Activated gamma-delta T cell treated with anti-CD3 and anti-CD28 coated beads, Interleukin-2, amount 50 U/mL, for 16 hours (primary cell): ENCODE results near the gene CORO1C.
"Not testable (repeated sequence)": the region's sequence is repeated elsewhere in the genome, so short reads cannot be mapped to it uniquely, and the experiment has no call there.

Source experiments
- DNase-seq: peaks from one replicate; pipeline ENCODE4 v3.0.0-alpha.2; 2020; ENCODE audit warnings: low read depth

The CORO1C gene

DNA sequence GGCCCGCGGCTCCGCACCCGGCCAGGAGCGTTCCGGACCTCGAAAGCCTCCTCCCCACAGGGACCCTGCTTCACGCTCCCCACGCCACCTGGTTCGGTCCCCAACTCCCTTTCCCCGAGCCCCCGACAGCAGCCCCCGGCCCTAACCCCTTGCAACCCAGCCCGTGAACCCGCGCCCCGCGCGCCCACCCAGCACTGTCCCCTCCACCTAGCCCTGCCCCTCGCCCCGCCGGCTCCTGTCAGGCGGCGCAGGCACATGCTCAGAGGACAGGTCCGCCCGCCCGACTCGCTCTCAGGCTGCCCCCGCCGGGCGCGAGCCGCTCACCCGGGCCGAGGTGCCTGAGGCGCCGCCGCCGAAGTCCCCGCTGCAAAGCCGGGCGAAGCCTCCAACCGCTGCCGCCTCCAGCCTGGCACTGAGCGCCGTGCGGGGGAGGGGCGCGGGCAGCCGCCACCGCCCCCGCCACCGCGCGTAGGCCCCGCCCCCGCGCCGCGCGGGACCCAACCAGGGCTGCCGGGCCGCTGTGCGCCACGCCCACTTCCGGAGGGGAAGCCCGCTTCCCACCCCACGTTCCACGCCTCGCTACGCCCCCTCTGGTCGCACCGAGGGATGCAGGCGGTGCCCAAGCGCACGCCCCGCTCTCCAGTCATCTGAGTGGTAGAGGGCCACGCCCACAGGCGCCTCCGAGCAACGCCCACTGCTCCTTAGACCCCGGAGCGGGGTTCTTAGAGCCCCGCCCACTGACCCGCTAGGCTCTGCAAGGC, at the start of gene CORO1C:
Gene CORO1C (minus strand): TSS at position 414 of the 761 bp plus-strand sequence. CDS start 30,200 bp downstream, outside the sequence.
- peak; percentile 81 for DNase-seq

DNA sequence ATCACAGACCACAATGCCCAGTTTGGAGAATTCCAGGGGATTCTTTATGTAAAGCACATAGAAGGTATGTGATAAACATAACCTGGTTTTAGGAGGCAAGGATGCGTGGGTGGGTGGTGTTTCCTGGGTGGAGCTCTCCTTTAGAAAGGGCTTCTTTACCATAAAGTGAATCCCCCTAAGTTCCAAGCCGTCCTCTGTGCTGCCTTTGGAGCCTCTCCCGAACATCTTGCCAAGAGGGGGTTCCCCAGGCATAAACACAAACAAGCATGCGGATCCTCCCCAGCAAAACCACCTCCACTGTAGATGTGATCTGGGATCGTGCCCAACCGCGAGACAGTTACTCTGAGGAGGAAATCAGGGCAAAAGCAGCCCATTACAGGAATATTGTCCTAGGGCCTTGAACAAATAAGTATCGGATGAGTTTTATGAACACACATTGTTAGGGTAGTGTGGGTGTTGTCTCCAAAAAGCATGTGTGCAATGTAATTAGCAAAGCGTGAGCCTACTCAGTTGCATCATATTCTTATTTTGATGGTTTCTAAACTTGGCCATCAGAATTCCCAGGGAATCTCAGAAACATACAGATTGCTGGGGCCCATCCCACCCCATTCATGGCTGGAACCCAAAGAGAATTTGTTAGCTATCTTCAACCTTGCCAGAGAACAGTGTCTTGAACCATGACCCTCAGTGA, 48.8 kb upstream of the CORO1C start:
- DNase-seq = no peak

DNA sequence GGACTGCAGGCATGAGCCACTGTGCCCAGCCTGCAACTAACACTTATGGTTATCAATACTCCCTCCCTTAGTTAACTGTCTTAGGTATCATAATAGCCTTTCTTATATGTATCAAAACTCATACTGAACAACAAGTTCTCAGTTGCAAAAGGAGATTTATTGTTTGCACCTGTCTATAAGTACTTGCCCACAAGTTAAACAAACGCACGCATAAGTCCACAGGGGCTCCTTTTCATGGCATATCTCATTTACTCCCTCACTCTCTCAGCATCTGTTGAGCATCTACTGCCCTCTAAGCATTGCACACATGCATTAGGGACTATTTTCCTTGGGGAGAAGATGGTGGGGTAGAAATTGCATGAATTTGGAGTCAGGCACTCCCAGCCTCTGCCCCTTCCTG, 46.7 kb upstream of the CORO1C start:
- no peak for DNase-seq

DNA sequence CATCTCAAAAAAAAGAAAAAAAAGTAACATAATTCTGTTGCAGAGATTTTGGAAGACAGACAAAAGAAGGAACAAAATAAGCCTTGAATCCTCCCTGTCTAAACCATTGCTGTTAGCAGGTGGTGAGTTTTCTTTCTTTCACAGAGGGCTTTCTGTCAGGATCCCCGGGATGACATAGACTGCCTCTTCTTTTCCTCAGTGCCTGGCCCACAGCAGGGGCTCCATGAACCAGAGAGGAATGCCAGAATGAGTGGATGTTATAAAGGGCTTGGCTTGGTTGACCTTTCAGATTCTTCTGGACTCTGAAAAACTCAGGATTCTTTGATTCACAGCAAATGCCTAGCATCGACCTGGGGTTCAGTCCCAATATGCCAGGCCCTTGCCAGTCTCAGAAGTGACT, 45.8 kb upstream of the CORO1C start:
- DNase-seq = no peak

DNA sequence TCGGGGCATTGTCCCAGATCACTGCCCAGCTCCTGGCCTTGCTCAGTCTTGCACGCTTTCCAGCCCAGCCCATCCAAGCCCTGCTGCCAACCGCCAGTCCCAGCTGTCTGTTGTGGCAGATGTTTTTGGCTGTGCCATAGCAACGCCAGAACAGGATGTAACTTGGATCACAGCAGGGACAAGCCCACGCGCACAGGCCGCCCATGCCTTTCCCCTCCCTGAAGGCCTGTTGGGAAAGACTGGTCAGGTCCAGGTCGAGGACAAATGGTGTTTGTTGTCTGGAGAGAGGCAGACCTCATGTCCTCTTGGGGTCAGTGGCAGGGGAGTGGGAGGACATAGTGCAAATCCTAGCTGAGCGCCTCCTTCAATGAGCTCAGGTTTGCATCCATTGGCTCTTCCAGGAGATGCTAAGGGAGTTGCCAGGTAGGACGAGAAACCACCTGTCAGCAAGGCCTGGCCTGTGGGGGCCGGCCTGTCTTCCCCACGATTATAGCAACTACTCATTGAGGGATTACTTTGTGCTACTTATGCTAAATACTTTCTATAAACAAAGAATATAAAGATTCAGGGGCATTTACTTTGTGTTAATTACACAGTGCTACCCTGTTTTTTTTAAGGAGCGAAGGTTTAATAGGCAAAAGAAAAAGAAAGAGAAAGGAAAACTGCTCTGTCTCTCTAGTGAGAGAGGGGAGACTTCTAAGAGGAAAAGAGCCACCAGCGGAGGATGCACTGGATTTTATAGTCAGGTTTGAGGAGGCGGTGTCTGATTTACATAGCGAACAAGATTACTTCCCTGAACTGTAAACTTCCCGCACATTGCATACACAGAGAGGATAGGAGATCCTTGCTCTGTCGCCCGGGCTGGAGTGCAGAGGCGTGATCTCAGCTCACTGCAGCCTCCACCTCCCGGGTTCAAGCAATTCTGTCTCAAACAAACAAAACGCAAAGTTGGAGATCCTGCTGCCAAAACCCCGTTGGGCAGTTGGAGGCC, 42.8 kb upstream of the CORO1C start:
- no peak for DNase-seq

DNA sequence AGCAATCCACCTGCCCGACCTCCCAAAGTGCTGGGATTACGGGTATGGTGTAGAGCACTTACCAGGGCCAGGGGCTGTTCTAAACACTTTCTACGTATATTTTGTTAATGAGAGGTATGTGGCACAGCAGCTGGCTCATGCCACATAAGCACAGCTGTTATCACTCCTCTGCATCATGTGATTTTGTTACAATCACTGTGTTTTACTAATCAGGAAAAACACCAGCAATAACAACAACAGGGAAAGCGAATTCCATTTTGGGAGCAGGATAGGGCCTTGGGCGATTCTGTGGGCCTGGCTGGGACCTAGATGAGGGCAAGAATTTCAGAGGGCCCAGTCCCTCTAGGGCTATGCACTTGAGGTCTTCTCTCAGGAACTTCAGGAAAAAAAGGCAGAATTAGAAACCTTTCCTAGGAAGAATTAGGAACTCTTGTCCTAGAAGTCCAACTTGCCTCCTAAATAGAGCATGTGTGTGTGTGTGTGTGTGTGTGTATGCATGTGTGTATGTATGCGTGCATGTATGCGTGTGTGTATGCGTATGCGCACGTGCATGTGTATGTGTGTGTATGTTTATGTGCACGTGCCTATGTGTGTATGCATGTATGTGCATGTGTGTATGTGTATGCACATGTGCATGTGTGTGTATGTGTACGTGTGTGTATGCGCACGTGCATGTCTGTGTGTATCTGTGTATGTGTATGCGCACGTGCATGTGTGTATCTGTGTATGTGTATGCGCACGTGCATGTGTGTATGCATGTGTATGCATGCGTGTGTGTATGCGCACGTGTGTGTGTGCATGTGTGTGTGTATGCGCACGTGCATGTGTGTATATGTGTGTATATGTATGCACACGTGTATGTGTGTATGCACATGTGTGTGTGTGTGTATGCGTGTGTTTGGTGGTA, 41.8 kb upstream of the CORO1C start:
- DNase-seq = no peak

DNA sequence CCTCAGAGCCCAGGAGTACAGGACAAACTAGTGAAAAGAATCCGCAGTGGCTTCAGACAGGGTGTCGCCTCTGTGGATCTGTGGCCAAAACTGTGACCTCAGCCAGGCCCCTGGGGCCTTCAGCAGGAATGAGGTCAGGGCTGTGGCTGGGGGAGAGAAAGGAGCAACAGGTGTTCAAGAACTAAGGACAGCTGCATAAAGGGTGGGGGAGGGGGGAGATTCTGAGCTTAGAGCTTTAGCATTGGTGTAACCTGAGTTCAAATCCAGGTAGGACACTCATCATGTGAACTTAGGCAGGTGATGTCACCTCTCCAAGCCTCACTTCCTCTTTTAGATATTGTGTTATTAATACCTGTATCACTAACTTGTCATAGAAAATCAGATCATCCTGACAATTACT, 40.9 kb upstream of the CORO1C start:
- no peak for DNase-seq

DNA sequence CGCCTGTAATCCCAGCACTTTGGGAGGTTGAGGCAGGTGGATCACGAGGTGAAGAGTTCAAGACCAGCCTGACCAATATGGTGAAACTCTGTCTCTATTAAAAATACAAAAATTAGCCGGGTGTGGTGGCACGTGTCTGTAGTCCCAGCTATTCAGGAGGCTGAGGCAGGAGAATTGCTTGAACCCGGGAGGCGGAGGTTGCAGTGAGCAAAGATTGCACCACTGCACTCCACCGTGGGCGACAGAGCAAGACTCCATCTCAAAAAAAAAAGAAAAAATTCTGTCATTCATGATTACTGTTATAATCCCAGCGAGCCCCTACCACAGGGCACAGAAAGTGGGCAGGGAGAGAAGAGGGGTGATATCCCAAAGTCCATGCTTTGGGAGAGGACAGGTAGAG, 40.5 kb upstream of the CORO1C start:
- DNase-seq = not testable (repeated sequence)

DNA sequence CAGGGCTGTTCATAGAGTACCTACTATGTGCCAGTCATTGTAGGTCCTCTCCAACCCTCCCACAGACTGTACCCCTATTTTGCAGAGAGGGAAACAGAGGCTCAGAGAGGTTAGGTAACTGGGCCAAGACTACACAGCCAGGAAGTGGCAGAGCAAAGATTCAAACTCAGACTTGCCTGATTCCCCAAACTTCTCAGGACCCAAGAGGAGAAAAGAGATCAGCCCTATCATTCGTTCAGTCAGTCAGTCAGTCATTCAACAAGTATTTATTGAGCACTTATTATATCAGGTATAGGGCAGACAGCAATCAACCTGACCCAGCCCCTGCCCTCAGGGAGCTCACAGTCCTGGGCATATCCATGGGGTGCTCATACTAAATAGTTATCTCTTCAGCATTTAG, 39.6 kb upstream of the CORO1C start:
- no peak for DNase-seq

DNA sequence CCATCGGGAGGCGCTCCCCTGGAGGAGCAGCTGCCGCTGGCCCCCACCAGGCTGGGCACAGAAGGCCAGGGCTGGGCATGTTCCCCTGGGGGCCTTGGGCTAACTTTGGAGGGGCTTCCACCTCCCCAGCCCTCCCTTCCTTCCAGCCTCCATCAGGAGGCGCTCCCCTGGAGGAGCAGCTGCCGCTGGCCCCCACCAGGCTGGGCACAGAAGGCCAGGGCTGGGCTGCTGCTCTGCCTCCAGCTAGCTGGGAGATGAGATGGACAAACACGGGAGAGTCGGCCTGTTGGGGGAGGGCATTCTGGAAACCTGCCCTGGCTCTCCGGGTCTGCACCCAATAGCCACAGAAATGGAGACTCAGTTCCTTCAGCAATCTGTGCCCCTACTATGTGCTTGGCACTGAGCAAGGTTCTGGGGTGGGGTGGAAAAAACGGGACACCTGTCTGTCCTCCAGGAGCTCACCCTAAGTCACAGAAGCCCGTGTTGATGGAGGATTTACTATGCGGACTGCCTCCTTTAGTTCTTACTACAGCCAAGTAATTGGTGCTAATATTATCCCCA, 39.0 kb upstream of the CORO1C start:
- no peak for DNase-seq

DNA sequence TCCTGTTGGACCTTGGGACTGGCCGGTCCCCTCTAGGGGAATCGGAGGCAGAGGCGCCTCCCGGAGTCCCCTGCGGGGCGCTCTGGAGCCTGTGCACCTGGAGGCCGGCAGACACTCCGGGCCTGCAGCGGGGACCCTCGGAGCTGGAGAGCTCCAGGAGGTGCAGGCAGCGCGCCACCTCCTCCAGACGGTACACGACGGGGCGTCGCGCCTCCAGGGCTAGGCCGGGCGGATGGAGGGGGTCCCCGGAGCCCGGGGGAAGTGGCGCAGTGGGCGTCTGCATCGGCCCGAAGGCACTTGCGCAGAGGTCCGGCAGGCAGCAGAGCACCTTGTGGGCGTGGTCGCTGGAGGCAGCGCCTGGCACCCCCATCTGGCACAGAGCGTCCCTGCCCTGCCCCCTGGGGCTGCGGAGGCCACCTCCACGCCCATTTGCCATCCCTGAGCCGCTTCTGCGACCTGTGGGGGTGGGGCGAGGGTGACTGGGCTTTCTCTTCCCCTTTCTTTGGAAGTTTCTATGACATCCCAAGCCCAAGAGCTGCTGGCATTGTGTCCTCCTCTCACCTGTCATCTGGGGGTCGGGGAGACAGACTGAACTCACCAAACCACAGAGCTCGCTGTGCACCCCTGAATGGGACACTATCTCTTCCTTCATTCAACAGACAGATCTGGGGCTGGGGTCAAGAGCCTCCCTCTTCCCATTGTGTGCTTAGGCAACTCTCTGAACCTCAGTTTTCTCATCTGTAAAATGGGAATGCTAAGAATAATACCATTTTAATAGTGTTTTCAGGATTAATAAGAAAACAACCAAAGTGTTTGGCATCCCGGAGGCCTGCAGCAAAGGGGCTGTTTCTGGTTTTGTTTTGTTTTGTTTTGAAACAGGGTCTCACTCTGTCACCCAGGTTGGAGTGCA, 37.5 kb upstream of the CORO1C start:
- no peak for DNase-seq

DNA sequence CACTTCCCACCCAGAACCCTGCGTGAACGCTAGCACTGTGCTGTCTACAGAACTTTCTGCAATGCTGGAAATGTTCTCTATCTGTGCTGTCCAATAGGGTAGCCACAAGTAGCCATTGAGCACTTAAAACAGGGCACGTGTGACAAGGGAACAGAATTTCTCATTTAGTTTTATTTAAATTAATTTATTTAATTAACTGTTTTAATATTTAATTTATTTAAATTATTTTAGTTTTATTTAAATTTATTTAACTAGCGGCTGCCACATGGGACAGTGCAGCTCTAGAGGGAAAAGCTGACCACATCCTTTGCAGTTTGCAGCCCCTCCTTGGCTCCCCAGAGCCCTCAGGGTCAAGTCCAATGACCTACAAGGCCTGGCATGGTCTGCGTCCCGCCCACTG, 35.0 kb upstream of the CORO1C start:
- DNase-seq = no peak

DNA sequence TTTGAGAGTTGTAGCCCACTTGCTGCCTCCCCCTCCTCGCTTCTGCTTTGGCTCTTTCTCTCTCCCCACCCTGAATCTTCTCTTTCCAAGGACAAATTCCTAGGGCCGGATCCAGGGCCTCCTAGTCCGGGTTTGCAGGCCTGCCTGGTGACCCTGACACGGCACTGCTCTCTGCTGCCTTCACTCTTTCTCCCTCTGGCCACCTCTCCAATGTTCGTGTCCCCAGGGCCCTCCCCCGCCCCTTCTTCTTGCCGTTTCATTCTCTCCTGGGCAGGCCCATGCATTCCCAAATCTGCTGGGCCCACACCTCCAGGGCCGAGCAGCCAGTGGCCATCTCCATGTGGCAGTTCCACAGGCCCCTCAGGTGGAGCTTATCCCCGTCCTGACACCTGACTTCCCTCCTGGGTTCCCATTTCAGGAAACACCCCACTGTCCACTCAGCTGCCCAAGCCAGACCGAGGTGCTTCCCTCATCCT, 34.0 kb upstream of the CORO1C start:
- no peak for DNase-seq

DNA sequence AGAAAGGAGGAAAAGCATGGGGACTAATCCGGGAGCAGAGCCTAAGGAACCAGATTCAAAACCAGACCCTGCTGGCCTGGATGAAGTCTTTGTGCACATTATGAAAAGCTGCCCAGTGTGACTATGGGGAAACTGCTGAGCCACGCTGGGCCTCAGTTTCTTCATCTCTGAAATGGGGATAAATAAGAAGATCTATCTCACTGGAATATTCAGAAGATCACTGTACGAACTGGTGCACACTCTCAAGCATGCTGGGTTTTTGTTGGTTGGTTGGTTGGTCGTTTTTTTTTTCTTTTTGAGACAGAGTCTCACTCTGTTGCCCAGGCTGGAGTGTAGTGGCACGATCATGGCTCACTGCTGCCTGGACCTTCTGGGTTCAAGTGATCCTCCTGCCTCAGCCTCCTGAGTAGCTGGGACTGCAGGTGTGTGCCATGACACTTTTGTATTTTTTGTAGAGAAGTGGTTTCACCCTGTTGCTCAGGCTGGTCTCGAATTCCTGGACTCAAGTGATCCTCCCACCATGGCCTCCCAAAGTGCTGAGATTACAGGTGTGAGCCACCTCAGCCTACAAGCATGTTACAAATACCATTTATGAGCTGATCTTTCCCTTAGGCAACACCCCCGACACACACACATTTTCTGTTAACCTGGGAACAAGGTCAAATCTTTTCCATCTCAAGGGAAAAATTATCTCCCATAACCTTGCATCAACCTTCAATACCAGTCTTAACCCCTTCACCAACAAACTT, 33.4 kb upstream of the CORO1C start:
- DNase-seq = no peak

DNA sequence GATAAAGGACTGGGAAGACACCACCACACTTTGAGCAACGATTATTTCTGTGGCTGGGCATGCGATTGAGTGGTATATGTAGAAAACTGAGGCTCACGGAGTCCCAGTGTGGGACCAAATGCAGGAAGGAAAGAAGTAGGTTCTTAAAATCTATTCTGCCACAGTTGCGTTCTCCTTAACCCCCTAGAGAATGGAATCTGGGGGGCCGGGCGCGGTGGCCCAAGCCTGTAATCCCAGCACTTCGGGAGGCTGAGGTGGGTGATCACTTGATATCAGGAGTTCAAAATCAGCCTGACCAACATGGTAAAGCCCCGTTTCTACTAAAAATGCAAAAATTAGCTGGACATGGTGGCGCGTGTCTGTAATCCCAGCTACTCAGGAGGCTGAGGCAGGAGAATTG, 29.9 kb upstream of the CORO1C start:
- DNase-seq = no peak

DNA sequence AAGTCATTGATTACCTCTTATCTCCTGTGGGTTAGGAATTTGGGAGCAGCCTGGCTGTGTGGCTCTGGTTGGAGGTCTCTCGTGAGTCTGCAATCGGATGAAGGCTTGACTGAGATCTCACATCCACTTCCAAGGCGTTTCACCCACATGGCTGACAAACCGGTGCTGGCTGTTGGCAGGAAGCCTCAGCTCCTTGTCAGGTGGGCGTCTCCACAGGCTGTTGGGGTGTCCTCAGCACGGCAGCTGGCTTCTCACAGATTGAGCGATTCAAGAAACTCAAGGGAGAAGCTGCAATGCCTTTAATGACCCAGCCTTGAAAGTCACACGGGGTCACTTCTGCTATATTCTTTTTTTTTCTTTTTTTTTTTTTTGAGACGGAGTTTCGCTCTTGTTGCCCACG, 28.6 kb upstream of the CORO1C start:
- DNase-seq = no peak

DNA sequence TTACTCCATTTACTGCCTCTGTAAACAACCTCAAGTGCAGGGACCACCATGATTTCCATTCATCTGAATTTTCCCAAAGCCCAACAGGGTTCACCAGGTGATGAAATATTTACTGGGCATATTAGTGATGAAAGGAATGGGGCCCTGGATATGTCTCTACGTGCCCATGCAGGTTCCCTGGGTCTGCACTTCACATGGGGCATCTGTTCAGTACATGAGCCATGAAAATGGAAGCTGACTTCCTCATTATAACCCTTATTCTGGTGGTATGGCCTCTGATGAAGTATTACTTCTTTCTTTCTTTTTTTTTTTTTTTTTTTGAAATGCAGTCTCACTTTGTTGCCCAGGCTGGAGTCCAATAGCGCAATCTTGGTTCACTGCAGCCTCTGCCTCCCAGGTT, 26.5 kb upstream of the CORO1C start:
- DNase-seq = no peak

DNA sequence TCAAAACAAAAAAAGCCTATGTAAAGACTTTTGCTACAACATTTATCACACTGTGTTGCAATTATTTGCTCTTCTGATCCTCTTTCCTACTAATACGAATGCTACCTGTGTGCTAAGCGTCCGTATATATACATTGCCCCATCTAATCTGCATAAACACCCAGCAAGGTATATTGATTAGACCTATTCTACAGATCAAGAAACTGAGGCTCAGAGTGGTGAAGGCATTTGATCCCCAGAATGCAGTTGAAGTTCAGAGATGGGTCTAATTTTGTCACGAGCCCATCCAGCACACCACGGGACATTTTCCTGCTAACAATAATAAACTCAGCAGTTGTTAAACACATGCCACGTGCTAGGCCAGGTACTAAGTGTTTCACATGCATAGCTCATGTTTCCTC, 25.1 kb upstream of the CORO1C start:
- DNase-seq = no peak

DNA sequence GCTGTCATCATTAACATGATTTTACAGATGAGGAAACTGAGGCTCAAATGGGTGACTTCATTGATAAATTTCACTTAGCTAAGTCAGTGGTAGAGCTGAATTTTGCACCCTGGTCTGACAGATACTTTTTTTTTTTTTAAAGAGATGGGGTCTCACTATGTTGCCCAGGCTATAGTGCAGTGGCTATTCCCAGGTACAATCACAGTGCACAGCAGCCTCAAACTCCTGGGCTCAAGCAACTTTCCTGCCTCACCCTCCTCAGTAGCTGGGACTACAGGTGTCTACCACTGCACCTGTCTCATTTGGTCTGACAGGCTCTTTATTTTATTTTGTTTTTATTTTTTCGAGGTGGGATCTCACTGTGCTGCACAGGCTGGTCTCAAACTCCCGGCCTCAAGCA, 24.2 kb upstream of the CORO1C start:
- DNase-seq = no peak
